GM12878 (cell line): ENCODE results near the gene PI4KA. TPM values are rescaled to one million over a fixed set of nuclear protein-coding genes. Genes with fewer than 3 reads are reported as not detected.
"Not testable (repeated sequence)": the region's sequence is repeated elsewhere in the genome, so short reads cannot be mapped to it uniquely, and the experiment has no call there.

Experiments used
- ATAC-seq: fragments of 200-7000 bp; cut with Tn5 transposase; 3 replicates; pipeline ENCODE4 v1.9.1; 2020; ENCODE audit warnings: mild to moderate bottlenecking, moderate library complexity
- BruUV-seq: library from RNA; stranded (reverse); fragments of 400-500 nt; replicated peaks from 2 replicates; lab custom pipeline; 2021; lab: Mats Ljungman, UMichigan
- CTCF ChIA-PET: fragments of 300-600 bp; sonication (Branson Sonifier 250); formaldehyde crosslinking; extraction: SDS; loops from one replicate; lab custom pipeline; 2021; ENCODE audit warnings: inconsistent platforms; lab: Yijun Ruan, JAX
- POLR2A ChIA-PET: fragments of 350-600 bp; formaldehyde crosslinking; extraction: SDS; loops from one replicate; lab custom pipeline; 2021; ENCODE audit warnings: inconsistent platforms; lab: Charles Lee
- RAD21 ChIA-PET: fragments of 300-600 bp; sonication (Branson Sonifier 250); formaldehyde crosslinking; loops from one replicate; lab custom pipeline; 2023; ENCODE audit warnings: antibody characterized with exemption; ENCODE audit not compliant: unreplicated experiment; lab: Charles Lee
- SMC1A ChIA-PET: fragments of 300-600 bp; sonication (Branson Sonifier 250); formaldehyde crosslinking; loops from one replicate; lab custom pipeline; 2023; ENCODE audit not compliant: unreplicated experiment, uncharacterized antibody; lab: Charles Lee
- DNase-seq: peaks from one replicate; pipeline ENCODE4 v3.0.0-alpha.2; 2011; ENCODE audit warnings: low read depth, low spot score
- FAIRE-seq: peaks from 3 replicates; lab custom pipeline; 2011; peaks lifted over from hg19 to GRCh38; lab: Jason Lieb, UNC
- H2AFZ ChIP-seq: 2 replicates; pipeline ENCODE4 v1.6.0; 2011; ENCODE audit warnings: low read depth, low read length, control low read depth; ENCODE audit not compliant: control insufficient read depth
- H3K27ac ChIP-seq: 2 replicates; pipeline ENCODE4 v1.5.1; 2011; ENCODE audit warnings: control low read depth; ENCODE audit not compliant: control insufficient read depth, insufficient read depth
- H3K27me3 ChIP-seq, 2 experiments: replicated peaks in 1 of 2; 2 replicates each; pipeline versions ENCODE4 v1.6.0 to v1.6.1; 2011; ENCODE audit warnings: low read length in 1 of 2; ENCODE audit not compliant: control insufficient read depth in 2 of 2, insufficient read depth in 2 of 2
- H3K36me3 ChIP-seq, 2 experiments: 2 replicates each; pipeline ENCODE4 v1.5.1; 2011; ENCODE audit warnings: low read length in 1 of 2; ENCODE audit not compliant: control insufficient read depth in 2 of 2, insufficient read depth in 2 of 2
- H3K4me1 ChIP-seq: 2 replicates; pipeline ENCODE4 v1.6.1; 2011; ENCODE audit warnings: mild to moderate bottlenecking, low read length, moderate library complexity, mixed read lengths; ENCODE audit not compliant: control insufficient read depth, insufficient read depth
- H3K4me2 ChIP-seq: 2 replicates; pipeline ENCODE4 v1.6.0; 2011; ENCODE audit warnings: control low read depth; ENCODE audit not compliant: control insufficient read depth, insufficient read depth
- H3K4me3 ChIP-seq: fragments of 200-600 bp; sonication (generic); 2 replicates; pipeline ENCODE4 v1.5.1; 2016
- H3K79me2 ChIP-seq: 2 replicates; pipeline ENCODE4 v1.6.0; 2011; ENCODE audit warnings: low read length; ENCODE audit not compliant: control insufficient read depth, insufficient read depth
- H3K9ac ChIP-seq: 2 replicates; pipeline ENCODE4 v1.8.0; 2011; ENCODE audit warnings: low read length, control low read depth, mixed read lengths; ENCODE audit not compliant: control insufficient read depth, insufficient read depth
- H3K9me3 ChIP-seq: replicated peaks from 3 replicates; pipeline ENCODE4 v1.5.1; 2011; ENCODE audit warnings: mild to moderate bottlenecking, low read length; ENCODE audit not compliant: control insufficient read depth, insufficient read depth
- H4K20me1 ChIP-seq: 2 replicates; pipeline ENCODE4 v1.6.0; 2011; ENCODE audit not compliant: control insufficient read depth, insufficient read depth
- EP300 ChIP-seq, 2 experiments: fragments of 150-350 bp in 1 of 2; IDR thresholded peaks; 2 replicates each; pipeline ENCODE4 v1.6.1; 2011 to 2012; ENCODE audit warnings: low read depth in 2 of 2, low read length in 2 of 2, borderline replicate concordance in 1 of 2, improper control_type of control experiment in 1 of 2, inconsistent platforms in 1 of 2; ENCODE audit not compliant: control insufficient read depth in 1 of 2
- EZH2 ChIP-seq: IDR thresholded peaks from 2 replicates; pipeline ENCODE4 v1.6.1; 2012; ENCODE audit warnings: low read depth, mild to moderate bottlenecking, control low read depth, inconsistent platforms, low read length, borderline replicate concordance; ENCODE audit not compliant: control insufficient read depth
- IKZF1 ChIP-seq: fragments of 450-650 bp; conservative IDR thresholded peaks from 2 replicates; pipeline ENCODE4 v1.6.1; 2017; ENCODE audit warnings: antibody characterized with exemption, mild to moderate bottlenecking
- PAX8 ChIP-seq: fragments of 450-650 bp; IDR thresholded peaks from 2 replicates; pipeline ENCODE4 v1.6.1; 2017; ENCODE audit warnings: mild to moderate bottlenecking, moderate library complexity
- POLR2AphosphoS5 ChIP-seq: IDR thresholded peaks from 2 replicates; pipeline ENCODE4 v1.6.1; 2011; ENCODE audit warnings: mild to moderate bottlenecking, low read length, inconsistent platforms
- SREBF1 ChIP-seq: IDR thresholded peaks from 2 replicates; pipeline ENCODE4 v1.6.1; 2012; ENCODE audit warnings: mild to moderate bottlenecking, low read length
- TBL1XR1 ChIP-seq: IDR thresholded peaks from 2 replicates; pipeline ENCODE4 v1.6.1; 2012; ENCODE audit warnings: low read depth, low read length, improper control_type of control experiment
- WGBS: methylation state at CpG from one replicate; pipeline ENCODE4 v1.1.6; 2016; ENCODE audit warnings: low lambda C conversion rate; ENCODE audit not compliant: insufficient replicate concordance, insufficient coverage; ENCODE audit errors: missing lambda C conversion rate; 5-methylcytosine and 5-hydroxymethylcytosine counted together
- in situ Hi-C: fragments of 300-500 bp; cut with MboI; formaldehyde crosslinking; loops from 9 replicates; pipeline ENCODE4 v1.14.3; 2018; ENCODE audit warnings: mixed read lengths
- intact Hi-C: fragments of 100-400 bp; cut with micrococcal nuclease; formaldehyde crosslinking; loops from one replicate; pipeline ENCODE4 v1.14.2; 2022; ENCODE audit not compliant: unreplicated experiment
- polyA plus RNA-seq, 11 experiments: library from polyadenylated mRNA; depleted of rRNA in 4 of 11; unstranded in 6 of 11; stranded (reverse) in 5 of 11; fragments of >200 nt; fragmentation: Nextera tagmentation in 4 of 11; fragmentation: Illumina TruSeq in 1 of 11; extraction: Ambion mirVana in 4 of 11; extraction: Trizol in 1 of 11; gene quantifications; 1 replicate in 1 of 11; 2 replicates in 10 of 11; pipeline versions ENCODE4 v1.2.1 to v1.2.3, GENCODE V29; 2011 to 2016; ENCODE audit warnings: inconsistent platforms in 2 of 11, missing spikeins in 2 of 11, low read depth in 1 of 11
- total RNA-seq, 4 experiments: library from RNA; depleted of rRNA in 3 of 4; stranded (reverse); fragments of >200 nt in 3 of 4; fragmentation: Illumina TruSeq in 1 of 4; extraction: Trizol in 1 of 4; gene quantifications; 2 replicates each; pipeline versions ENCODE4 v1.2.1 to v1.2.3, GENCODE V29; 2013 to 2021
- TF ChIP-seq, protein P1 (sequence below): fragments of 450-650 bp; IDR thresholded peaks from 2 replicates; pipeline ENCODE4 v1.6.1; 2017; ENCODE audit warnings: low read depth, mild to moderate bottlenecking, moderate library complexity
- TF ChIP-seq, protein P2 (sequence below): fragments of 450-650 bp; IDR thresholded peaks from 2 replicates; pipeline ENCODE4 v1.6.1; 2016; ENCODE audit warnings: mild to moderate bottlenecking
- TF ChIP-seq, protein P3 (sequence below): IDR thresholded peaks from 2 replicates; pipeline ENCODE4 v1.6.1; 2011; ENCODE audit warnings: low read depth, mild to moderate bottlenecking, low read length, moderate library complexity, borderline replicate concordance; ENCODE audit errors: extremely low read depth

The PI4KA gene
- total and polyA plus RNA-seq, 10 of the 15 experiments (the other 5 are each of a cell fraction or from before 2014, with no cell fraction given), result 4.2 to 78.4 (median 42.1) TPM

DNA sequence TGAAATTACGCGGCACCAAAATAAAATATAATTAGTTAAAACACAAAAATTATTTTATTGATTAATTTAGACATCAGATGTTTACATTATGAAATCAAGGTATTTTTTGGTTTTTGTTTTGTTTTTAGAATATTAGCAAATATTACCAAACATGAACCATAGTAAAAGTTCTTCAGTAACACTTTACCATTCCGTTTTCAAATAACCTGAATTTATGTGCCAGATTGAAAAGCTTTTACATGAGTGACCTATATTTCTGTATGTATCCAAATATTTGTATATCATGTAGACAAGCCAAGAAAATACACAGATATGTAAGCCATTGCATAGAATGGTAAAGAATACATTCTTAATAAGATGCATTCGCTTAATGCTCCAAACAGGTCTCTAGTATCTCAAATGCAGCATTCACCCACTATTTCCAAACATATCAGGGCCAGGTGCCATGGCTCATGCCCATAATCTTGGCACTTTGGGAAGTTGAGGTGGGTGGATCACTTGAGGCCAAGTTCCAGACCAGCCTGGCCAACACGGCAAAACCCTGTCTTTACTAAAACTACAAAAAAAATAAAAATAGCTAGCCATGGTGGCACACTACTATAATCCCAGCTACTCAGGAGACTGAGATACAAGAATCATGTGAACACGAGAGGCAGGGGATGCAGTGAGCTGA lies 187.1 kb downstream of the PI4KA start:
- ATAC-seq (no peak), FAIRE-seq (no peak), DNase-seq (no peak)
- H3K36me3 ChIP-seq, result no peaks in the 10 kb centered on the region
- no peaks in the 10 kb centered on the region for H3K4me1 ChIP-seq
- no peak overlapping the region for H3K27ac ChIP-seq
- ChIA-PET POLR2A (no interaction called here), RAD21 (no interaction called here), SMC1A (interaction anchor here (1.4 kb wide), 1 partner anchor 48 kb away, joined by 4 read pairs; no protein-coding TSS in a partner anchor), CTCF (no interaction called here)
- no TSS peak for BruUV-seq
- in situ Hi-C loops (no loop called here), intact Hi-C loops (no loop called here)
- WGBS, result 60% methylated on average over 6 of the region's 6 CpGs
- 0 out of 4 replicates have a peak, but pooled peaks cover 0 to 1% of the 10 kb centered on the region in 2 experiments for H3K27me3 ChIP-seq
- no peak overlapping the region for H3K4me3 ChIP-seq
- H3K79me2 ChIP-seq, result no peaks in the 10 kb centered on the region
- no peak overlapping the region for H3K4me2 ChIP-seq
- H2AFZ ChIP-seq, result no peak overlapping the region
- TF ChIP-seq EP300 (IDR thresholded peaks at IDR 0.05; ENCODE audit: borderline replicate concordance in 1 of 2, control insufficient read depth in 1 of 2, low read depth in 2 of 2, low read length in 2 of 2) (no peak), TBL1XR1 (no peak), POLR2AphosphoS5 (no peak), PAX8 (no peak), EZH2 (no peak), IKZF1 (no peak), SREBF1 (no peak)
- TF ChIP-seq, protein P1, sequence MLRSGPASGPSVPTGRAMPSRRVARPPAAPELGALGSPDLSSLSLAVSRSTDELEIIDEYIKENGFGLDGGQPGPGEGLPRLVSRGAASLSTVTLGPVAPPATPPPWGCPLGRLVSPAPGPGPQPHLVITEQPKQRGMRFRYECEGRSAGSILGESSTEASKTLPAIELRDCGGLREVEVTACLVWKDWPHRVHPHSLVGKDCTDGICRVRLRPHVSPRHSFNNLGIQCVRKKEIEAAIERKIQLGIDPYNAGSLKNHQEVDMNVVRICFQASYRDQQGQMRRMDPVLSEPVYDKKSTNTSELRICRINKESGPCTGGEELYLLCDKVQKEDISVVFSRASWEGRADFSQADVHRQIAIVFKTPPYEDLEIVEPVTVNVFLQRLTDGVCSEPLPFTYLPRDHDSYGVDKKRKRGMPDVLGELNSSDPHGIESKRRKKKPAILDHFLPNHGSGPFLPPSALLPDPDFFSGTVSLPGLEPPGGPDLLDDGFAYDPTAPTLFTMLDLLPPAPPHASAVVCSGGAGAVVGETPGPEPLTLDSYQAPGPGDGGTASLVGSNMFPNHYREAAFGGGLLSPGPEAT, result no peak
- TF ChIP-seq, protein P2, sequence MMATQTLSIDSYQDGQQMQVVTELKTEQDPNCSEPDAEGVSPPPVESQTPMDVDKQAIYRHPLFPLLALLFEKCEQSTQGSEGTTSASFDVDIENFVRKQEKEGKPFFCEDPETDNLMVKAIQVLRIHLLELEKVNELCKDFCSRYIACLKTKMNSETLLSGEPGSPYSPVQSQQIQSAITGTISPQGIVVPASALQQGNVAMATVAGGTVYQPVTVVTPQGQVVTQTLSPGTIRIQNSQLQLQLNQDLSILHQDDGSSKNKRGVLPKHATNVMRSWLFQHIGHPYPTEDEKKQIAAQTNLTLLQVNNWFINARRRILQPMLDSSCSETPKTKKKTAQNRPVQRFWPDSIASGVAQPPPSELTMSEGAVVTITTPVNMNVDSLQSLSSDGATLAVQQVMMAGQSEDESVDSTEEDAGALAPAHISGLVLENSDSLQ, result no peak
- TF ChIP-seq, protein P3, sequence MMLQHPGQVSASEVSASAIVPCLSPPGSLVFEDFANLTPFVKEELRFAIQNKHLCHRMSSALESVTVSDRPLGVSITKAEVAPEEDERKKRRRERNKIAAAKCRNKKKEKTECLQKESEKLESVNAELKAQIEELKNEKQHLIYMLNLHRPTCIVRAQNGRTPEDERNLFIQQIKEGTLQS, result no peak
- no peak overlapping the region for H3K9ac ChIP-seq
- no peaks in the 10 kb centered on the region for H4K20me1 ChIP-seq
- H3K9me3 ChIP-seq, result no peaks in the 10 kb centered on the region

DNA sequence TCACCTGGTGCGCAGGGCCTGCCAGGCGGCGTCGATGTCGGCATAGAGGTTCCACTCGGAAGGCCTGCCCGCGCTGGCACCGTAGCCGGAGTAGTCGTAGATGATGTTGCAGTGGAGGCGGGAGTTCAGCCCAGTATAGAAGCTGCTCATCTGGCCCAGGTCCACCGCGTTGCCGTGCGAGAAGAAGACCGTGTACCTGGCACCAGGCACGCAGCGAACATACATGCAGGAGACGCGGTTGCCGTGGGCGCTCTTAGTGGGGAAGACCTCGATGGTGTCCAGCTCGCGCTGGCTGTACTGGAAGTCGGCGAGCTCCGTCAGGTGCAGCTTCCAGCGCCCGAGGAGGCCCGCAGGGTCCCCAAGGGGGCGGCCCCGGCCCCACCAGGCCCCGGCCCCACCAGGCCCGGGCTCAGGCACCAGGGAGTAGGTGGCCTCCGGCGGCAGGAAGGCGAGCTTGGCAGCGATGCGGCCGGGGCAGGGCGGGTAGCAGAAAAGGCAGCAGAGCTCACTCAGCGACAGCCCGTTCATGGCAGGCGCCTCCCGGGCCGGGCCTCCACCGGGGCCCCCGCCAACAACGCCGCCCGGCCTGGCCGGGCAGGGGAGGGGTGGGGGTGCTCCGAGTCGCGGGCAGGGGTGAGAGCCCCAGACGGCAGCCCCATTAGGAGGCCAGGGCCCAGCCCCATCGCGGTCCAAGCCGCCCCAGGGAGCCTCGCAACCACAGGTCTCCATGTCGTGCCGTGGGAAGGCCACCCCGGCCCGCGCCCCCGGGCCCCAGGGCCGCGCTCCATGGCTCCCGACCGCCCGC lies 188.0 kb downstream of the PI4KA start:
- DNase-seq, H3K4me1 ChIP-seq, H2AFZ ChIP-seq, H3K4me3 ChIP-seq, CTCF ChIA-PET, H3K9ac ChIP-seq, BruUV-seq, H3K9me3 ChIP-seq, POLR2A ChIA-PET, FAIRE-seq, intact Hi-C loops, H3K27me3 ChIP-seq, H4K20me1 ChIP-seq, H3K79me2 ChIP-seq, H3K27ac ChIP-seq, in situ Hi-C loops, H3K4me2 ChIP-seq, ATAC-seq, H3K36me3 ChIP-seq: not testable (repeated sequence)
- 83% methylated on average over 44 of the region's 73 CpGs for WGBS
- RAD21 ChIA-PET, result interaction anchor here (0.5 kb wide), 1 partner anchor 905 kb away, joined by 3 read pairs; no protein-coding TSS in a partner anchor
- SMC1A ChIA-PET, result interaction anchor here (1.4 kb wide), 1 partner anchor 47 kb away, joined by 4 read pairs; no protein-coding TSS in a partner anchor
